22Rv1 (cell line): ENCODE results near the gene PDP2.

Source experiments
- CTCF ChIP-seq: fragments of 450-650 bp; IDR thresholded peaks from 2 replicates; pipeline ENCODE4 v1.5.1; 2017; ENCODE audit warnings: mild to moderate bottlenecking
- ZFX ChIP-seq: fragments of 450-650 bp; IDR thresholded peaks from 2 replicates; pipeline ENCODE4 v1.6.1; 2017; ENCODE audit warnings: antibody characterized with exemption, borderline replicate concordance

- TF ChIP-seq CTCF (no peak), ZFX (no peak)
Observed at GRCh38 chr16:66871840-66872239, 8.5 kb upstream of the PDP2 start.
